HEK293 (cell line): ENCODE data around the gene SUSD2.

ENCODE experiments used
- CTCF ChIA-PET: fragments of 350-600 bp; formaldehyde crosslinking; extraction: SDS; loops from one replicate; lab custom pipeline; 2021; ENCODE audit warnings: antibody characterized with exemption; lab: Yijun Ruan, JAX
- POLR2A ChIA-PET: fragments of 300-600 bp; formaldehyde crosslinking; extraction: SDS; loops from one replicate; lab custom pipeline; 2020; ENCODE audit warnings: antibody characterized with exemption, inconsistent platforms; lab: Yijun Ruan, JAX
- H3K27ac ChIP-seq: fragments of 200-500 bp; sonication (Bioruptor generic); 2 replicates; pipeline ENCODE4 v1.5.1; 2014; ENCODE audit warnings: low read depth, low read length, control low read depth, inconsistent platforms; ENCODE audit errors: extremely low read depth
- H3K36me3 ChIP-seq, 2 experiments: fragments of 200-500 bp in 1 of 2; sonication (Bioruptor generic) in 1 of 2; 1 replicate in 1 of 2; 2 replicates in 1 of 2; pipeline ENCODE4 v1.5.1; 2014 to 2017; ENCODE audit warnings: inconsistent platforms in 2 of 2, low read length in 2 of 2; ENCODE audit not compliant: control insufficient read depth in 2 of 2, insufficient read depth in 1 of 2
- H3K4me1 ChIP-seq: fragments of 200-500 bp; sonication (Bioruptor generic); 2 replicates; pipeline ENCODE4 v1.5.1; 2014; ENCODE audit warnings: mild to moderate bottlenecking, low read length, inconsistent platforms; ENCODE audit not compliant: control insufficient read depth, insufficient read depth
- H3K4me3 ChIP-seq: 2 replicates; pipeline ENCODE4 v1.5.1; 2011; ENCODE audit warnings: low read depth, mild to moderate bottlenecking, control low read depth, low read length, moderate library complexity
- H3K9me3 ChIP-seq: fragments of 200-500 bp; sonication (Bioruptor generic); 2 replicates; pipeline ENCODE4 v1.5.1; 2014; ENCODE audit warnings: low read depth, low read length, inconsistent platforms; ENCODE audit not compliant: control insufficient read depth, insufficient read depth
- BCL11A ChIP-seq: fragments of 450-650 bp; formaldehyde crosslinking; IDR thresholded peaks from 2 replicates; pipeline ENCODE4 v1.5.1; 2016; ENCODE audit warnings: low read depth, missing biosample characterization, missing genetic modification characterization
- GLI2 ChIP-seq: fragments of 450-650 bp; formaldehyde crosslinking; IDR thresholded peaks from 2 replicates; pipeline ENCODE4; 2017; ENCODE audit warnings: missing biosample characterization, missing genetic modification characterization, low read depth, borderline replicate concordance
- HOXC10 ChIP-seq: sonication (generic); formaldehyde crosslinking; IDR thresholded peaks from 2 replicates; pipeline ENCODE4 v1.8.1; 2023; ENCODE audit warnings: mild to moderate bottlenecking, missing genetic modification reagents
- PRDM10 ChIP-seq: fragments of 450-650 bp; formaldehyde crosslinking; IDR thresholded peaks from 2 replicates; pipeline ENCODE4 v1.5.1; 2016; ENCODE audit warnings: missing biosample characterization, missing genetic modification characterization
- SALL2 ChIP-seq: fragments of 450-650 bp; formaldehyde crosslinking; IDR thresholded peaks from 2 replicates; pipeline ENCODE4 v1.5.0; 2017; ENCODE audit warnings: missing biosample characterization, mild to moderate bottlenecking, missing genetic modification characterization, borderline replicate concordance
- ZNF223 ChIP-seq: fragments of 450-650 bp; formaldehyde crosslinking; IDR thresholded peaks from 2 replicates; pipeline ENCODE4 v1.5.1; 2016; ENCODE audit warnings: missing biosample characterization, missing genetic modification characterization
- ZNF23 ChIP-seq: fragments of 450-650 bp; formaldehyde crosslinking; IDR thresholded peaks from 2 replicates; pipeline ENCODE4 v1.5.1; 2016; ENCODE audit warnings: missing biosample characterization, missing genetic modification characterization, borderline replicate concordance
- ZNF37A ChIP-seq: fragments of 450-650 bp; IDR thresholded peaks from 2 replicates; pipeline ENCODE4 v1.5.1; 2018; ENCODE audit warnings: missing biosample characterization, missing genetic modification characterization
- ZNF777 ChIP-seq: fragments of 450-650 bp; formaldehyde crosslinking; IDR thresholded peaks from 2 replicates; pipeline ENCODE4 v1.5.1; 2017; ENCODE audit warnings: missing biosample characterization, missing genetic modification characterization, borderline replicate concordance
- ZSCAN30 ChIP-seq: fragments of 450-650 bp; IDR thresholded peaks from 2 replicates; pipeline ENCODE4 v1.5.1; 2018; ENCODE audit warnings: missing biosample characterization, mild to moderate bottlenecking, missing genetic modification characterization, moderate library complexity

The SUSD2 gene

DNA sequence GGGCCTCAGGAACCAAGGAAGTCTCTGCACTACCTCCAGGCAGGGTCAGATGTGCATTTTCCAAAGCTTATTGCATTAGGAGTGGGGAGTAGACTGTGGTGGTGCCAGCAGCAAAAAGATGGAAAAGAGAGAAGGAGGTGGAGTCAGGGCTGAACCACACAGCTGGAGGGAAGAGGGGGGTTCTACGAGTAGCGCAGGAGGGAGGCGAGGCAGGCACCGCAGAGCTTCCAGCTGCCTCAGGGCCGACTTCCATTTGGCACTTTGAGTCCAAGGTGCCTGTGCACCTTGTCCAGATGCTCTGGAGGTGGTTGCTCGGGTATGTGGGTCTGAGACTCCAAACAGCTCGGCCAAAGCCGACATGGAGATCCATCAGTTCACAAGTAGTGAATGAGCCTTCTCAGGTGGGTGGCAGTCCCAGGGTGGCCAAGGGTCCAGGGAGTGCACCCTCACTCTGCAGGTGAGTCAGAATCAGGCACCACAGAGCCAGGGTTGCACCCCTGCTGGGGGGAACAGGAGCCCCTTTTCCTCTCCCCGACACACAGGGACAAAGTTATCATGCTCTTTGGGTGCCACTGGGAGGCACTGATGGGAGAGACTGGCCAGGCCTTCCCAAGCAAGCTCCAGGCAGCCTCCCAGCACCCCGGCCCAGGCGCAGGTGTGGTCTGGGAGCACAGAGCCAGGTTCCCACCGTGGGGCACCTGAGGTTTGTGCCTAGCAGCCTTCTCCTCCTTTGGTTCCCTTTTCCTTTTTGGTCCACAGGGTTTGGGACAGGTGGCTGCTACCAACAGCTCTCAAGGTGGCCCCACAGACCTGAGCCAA, 33.4 kb downstream of the SUSD2 start:
- POLR2A ChIA-PET: no interaction called here
- Histone ChIP-seq H3K36me3 (no peaks in the 10 kb centered on the region), H3K4me1 (no peaks in the 10 kb centered on the region), H3K4me3 (no peak overlapping the region), H3K9me3 (no peaks in the 10 kb centered on the region), H3K27ac (no peak overlapping the region)
- TF ChIP-seq SALL2 (tag by site-specific recombination) (no peak), PRDM10 (tag by site-specific recombination) (peak; percentile 64), BCL11A (no peak)
- CTCF ChIA-PET: no interaction called here

- POLR2A ChIA-PET: interaction anchor here (0.9 kb wide), 1 partner anchor 33 kb away, joined by 3 read pairs; no protein-coding TSS in a partner anchor
- Histone ChIP-seq H3K9me3 (no peaks in the 10 kb centered on the region), H3K4me3 (no peak overlapping the region), H3K36me3 (no peaks in the 10 kb centered on the region), H3K4me1 (no peaks in the 10 kb centered on the region), H3K27ac (no peak overlapping the region)
- CTCF ChIA-PET: interaction anchor here (0.9 kb wide), 1 partner anchor 42 kb away, joined by 3 read pairs; no protein-coding TSS in a partner anchor
- TF ChIP-seq HOXC10 (CRISPR knock-in tag): no peak
- TF ChIP-seq PRDM10 (tag by site-specific recombination): no peak
- TF ChIP-seq ZNF223 (tag by site-specific recombination): no peak
- TF ChIP-seq ZNF777: no peak
- TF ChIP-seq ZNF23: no peak
- TF ChIP-seq ZSCAN30 (tag by site-specific recombination): no peak
These were observed 35.4 kb downstream of the SUSD2 start for GRCh38 chr22:24216541-24217209.

GRCh38 chr22:24217384-24217783, 36.1 kb downstream of the SUSD2 start:
- Histone ChIP-seq H3K4me3 (no peak overlapping the region), H3K36me3 (no peaks in the 10 kb centered on the region), H3K4me1 (no peaks in the 10 kb centered on the region), H3K27ac (no peak overlapping the region), H3K9me3 (no peaks in the 10 kb centered on the region)
- CTCF ChIA-PET: interaction anchor here (0.7 kb wide), 1 partner anchor 1045 kb away, joined by 3 read pairs; no protein-coding TSS in a partner anchor
- TF ChIP-seq ZNF37A (tag by site-specific recombination) (no peak), GLI2 (no peak)
- POLR2A ChIA-PET: interaction anchor here (0.9 kb wide), 1 partner anchor 33 kb away, joined by 3 read pairs; no protein-coding TSS in a partner anchor
